BE2C (cell line): ENCODE measurements around the gene AXIN1.

Experiments
- DNase-seq: peaks from one replicate; pipeline ENCODE4 v3.0.0-alpha.2; 2020
- H3K27me3 ChIP-seq: fragments of 250-450 bp; sonication (Bioruptor Pico); 2 replicates; pipeline ENCODE4 v1.5.1; 2020; ENCODE audit warnings: mild to moderate bottlenecking
- H3K36me3 ChIP-seq: fragments of 250-450 bp; sonication (Bioruptor Pico); 2 replicates; pipeline ENCODE4 v1.5.1; 2020; ENCODE audit warnings: mild to moderate bottlenecking
- H3K4me1 ChIP-seq: fragments of 250-450 bp; sonication (Bioruptor Pico); 2 replicates; pipeline ENCODE4 v1.5.1; 2020
- H3K4me3 ChIP-seq: 2 replicates; pipeline ENCODE4 v1.5.1; 2011; ENCODE audit warnings: low read depth, low read length
- H3K9me3 ChIP-seq: fragments of 250-450 bp; sonication (Bioruptor Pico); 2 replicates; pipeline ENCODE4 v1.5.1; 2020
- TF ChIP-seq, protein P1 (sequence below): IDR thresholded peaks from 2 replicates; pipeline ENCODE4 v1.5.1; 2012; ENCODE audit warnings: mild to moderate bottlenecking, low read depth, low read length

Gene AXIN1

DNA sequence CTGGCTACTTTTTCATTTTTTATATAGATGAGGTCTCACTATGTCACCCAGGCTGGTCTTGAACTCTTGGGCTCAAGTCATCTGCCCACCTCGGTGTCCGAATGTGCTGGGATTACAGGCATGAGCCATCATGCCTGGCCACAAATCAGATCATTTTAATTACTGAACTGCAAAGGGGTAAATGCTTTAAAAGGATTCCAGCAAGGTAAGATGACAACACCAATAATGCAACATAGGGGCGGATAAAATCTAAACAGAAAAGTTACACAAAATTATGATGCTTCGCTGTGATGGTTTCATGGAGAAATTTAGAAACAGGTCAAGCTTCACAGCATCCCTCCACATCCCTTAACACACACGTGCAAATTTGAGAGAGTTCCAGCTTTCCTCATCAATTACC, 32.3 kb downstream of the AXIN1 start:
- no peak for DNase-seq
- Histone ChIP-seq H3K36me3 (no peaks in the 10 kb centered on the region), H3K27me3 (no peaks in the 10 kb centered on the region), H3K4me1 (no peaks in the 10 kb centered on the region; the same call in 1 of the 2 replicates), H3K9me3 (no peaks in the 10 kb centered on the region), H3K4me3 (no peak overlapping the region)
- TF ChIP-seq, protein P1, sequence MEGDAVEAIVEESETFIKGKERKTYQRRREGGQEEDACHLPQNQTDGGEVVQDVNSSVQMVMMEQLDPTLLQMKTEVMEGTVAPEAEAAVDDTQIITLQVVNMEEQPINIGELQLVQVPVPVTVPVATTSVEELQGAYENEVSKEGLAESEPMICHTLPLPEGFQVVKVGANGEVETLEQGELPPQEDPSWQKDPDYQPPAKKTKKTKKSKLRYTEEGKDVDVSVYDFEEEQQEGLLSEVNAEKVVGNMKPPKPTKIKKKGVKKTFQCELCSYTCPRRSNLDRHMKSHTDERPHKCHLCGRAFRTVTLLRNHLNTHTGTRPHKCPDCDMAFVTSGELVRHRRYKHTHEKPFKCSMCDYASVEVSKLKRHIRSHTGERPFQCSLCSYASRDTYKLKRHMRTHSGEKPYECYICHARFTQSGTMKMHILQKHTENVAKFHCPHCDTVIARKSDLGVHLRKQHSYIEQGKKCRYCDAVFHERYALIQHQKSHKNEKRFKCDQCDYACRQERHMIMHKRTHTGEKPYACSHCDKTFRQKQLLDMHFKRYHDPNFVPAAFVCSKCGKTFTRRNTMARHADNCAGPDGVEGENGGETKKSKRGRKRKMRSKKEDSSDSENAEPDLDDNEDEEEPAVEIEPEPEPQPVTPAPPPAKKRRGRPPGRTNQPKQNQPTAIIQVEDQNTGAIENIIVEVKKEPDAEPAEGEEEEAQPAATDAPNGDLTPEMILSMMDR, result no peak

DNA sequence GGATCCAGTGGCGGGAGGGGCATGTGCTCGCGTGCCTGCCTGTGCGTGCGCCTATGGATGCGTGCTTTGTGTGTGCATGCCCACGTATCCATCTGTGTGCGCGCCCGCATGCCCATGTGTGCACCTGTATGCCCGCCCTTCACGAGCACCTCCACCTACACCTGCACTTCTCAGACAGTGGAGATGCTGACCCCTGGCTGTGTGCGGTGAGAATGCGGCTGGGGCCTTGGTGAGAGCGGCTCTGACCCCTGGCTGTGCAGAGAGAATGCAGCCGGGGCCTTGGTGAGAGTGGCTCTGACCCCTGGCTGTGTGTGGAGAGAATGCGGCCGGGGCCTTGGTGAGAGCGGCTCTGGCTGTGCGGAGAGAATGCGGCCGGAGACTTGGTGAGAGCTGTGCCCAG, 33.9 kb downstream of the AXIN1 start:
- Histone ChIP-seq H3K4me1 (peaks cover 8% of the 10 kb centered on the region), H3K4me3 (no peak overlapping the region), H3K36me3 (no peaks in the 10 kb centered on the region), H3K27me3 (no peaks in the 10 kb centered on the region), H3K9me3 (no peaks in the 10 kb centered on the region)
- TF ChIP-seq, protein P1, result peak; percentile 47
- no peak for DNase-seq

DNA sequence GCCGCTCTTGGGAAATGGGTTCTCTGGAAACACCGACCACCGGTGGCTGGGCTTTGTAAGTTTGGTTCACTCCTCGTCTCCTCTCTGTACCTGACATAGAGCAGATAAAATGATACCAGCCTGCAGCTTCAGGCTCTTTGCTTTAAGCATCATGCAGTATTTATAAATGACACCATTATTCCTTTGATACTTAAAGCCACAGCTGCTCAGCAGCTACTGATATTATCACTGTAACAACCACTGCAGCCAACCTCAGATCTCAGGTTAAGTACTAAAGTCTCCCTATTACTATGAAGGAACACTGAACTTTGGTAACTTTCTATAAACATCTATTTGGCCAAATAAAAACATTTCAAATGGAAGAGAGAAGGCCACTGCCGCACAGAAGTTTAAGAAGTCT, 34.9 kb downstream of the AXIN1 start:
- H3K9me3 ChIP-seq, result no peaks in the 10 kb centered on the region
- H3K4me3 ChIP-seq, result no peak overlapping the region
- DNase-seq, result no peak
- H3K36me3 ChIP-seq, result no peaks in the 10 kb centered on the region
- H3K27me3 ChIP-seq, result no peaks in the 10 kb centered on the region
- H3K4me1 ChIP-seq, result peaks cover 8% of the 10 kb centered on the region
- TF ChIP-seq, protein P1, result no peak

DNA sequence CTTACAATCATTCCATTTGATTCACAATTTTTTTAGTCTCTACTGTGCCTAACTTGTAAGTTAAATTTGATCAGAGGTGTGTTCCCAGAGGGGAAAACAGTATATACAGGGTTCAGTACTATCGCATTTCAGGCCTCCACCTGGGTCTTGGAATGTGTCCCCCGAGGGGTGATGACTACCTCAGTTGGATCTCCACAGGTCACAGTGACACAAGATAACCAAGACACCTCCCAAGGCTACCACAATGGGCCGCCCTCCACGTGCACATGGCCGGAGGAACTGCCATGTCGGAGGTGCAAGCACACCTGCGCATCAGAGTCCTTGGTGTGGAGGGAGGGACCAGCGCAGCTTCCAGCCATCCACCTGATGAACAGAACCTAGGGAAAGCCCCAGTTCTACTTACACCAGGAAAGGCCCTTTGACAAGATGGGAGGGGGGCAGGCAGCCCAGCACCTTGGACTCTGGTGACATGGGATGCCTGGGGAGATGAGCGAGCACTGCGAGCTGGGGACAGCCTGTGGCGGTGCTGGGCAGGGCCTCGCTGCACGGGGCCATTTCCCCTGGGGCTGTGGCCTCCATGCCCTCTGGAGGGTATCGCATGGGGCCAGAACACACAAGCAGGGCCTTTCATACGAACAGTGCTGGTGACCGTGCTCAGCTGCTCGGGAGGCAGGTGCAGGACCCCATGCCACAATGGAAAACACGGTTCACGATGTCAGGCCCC, 35.6 kb downstream of the AXIN1 start:
- TF ChIP-seq, protein P1, result no peak

DNA sequence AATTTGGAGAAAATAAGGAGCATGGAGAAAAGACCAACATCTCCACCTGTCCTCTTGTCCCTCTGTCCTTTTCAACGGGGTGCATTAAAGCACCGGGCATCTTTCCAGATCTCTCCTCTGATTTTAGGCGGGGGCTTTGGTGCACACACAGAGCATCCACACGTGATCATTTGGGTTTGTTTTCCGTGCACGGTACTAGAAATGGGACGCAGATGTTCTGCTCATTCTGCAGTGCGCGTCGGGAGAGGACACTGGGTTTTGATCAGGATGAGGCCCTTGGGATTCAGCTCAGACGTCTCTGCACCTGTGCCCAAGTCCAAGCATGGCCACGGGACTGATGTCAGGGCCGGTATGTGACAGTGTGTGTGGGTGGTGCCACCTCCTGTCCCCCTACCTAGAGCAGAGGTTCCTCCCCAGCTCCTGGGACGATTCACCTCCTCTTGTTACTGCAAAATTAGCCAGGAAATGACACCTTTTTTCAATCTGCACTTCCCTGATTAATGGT, 37.7 kb downstream of the AXIN1 start:
- Histone ChIP-seq H3K4me1 (peaks cover 8% of the 10 kb centered on the region), H3K27me3 (no peaks in the 10 kb centered on the region), H3K4me3 (no peak overlapping the region), H3K36me3 (no peaks in the 10 kb centered on the region), H3K9me3 (no peaks in the 10 kb centered on the region)
- TF ChIP-seq, protein P1, result no peak
- DNase-seq, result no peak

More for the DNA sequence above, 35.6 kb downstream of the AXIN1 start:
- Histone ChIP-seq H3K4me1 (peaks cover 8% of the 10 kb centered on the region), H3K9me3 (no peaks in the 10 kb centered on the region), H3K27me3 (no peaks in the 10 kb centered on the region), H3K4me3 (no peak overlapping the region), H3K36me3 (no peaks in the 10 kb centered on the region)
- DNase-seq, result no peak

DNA sequence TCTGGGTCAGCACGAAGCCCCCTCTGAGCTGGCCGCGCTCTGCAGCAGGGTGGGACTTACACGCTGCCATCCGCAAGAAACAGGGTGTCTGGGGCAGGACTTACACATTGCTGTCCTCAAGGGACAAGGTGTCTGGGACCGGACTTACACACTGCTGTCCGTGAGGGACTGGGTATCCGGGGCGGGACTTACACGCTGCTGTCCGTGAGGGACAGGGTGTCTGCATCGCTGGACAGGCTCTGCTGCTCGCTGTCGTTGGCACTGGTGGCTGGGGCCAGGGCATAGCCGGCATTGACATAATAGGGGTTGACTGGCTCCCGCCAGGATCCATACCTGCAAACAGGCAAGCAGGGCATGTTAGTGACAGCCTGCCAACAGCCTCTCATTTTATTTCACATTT, 38.2 kb downstream of the AXIN1 start:
- H3K4me1 ChIP-seq, result peaks cover 8% of the 10 kb centered on the region
- H3K36me3 ChIP-seq, result no peaks in the 10 kb centered on the region
- H3K27me3 ChIP-seq, result no peaks in the 10 kb centered on the region
- no peaks in the 10 kb centered on the region for H3K9me3 ChIP-seq
- TF ChIP-seq, protein P1, result no peak
- DNase-seq, result no peak
- H3K4me3 ChIP-seq, result no peak overlapping the region
